DOHH2 (cell line): Measurements from ENCODE around the gene SAMD4A.

Experiments used
- H3F3A ChIP-seq: fragments of 200-600 bp; sonication (generic), shearing (Covaris generic); 2 replicates; pipeline ENCODE4 v1.6.0; 2016; ENCODE audit warnings: antibody characterized with exemption, mild to moderate bottlenecking; ENCODE audit not compliant: control insufficient read depth, insufficient read depth
- H3K27ac ChIP-seq: fragments of 200-600 bp; sonication (generic); 2 replicates; pipeline ENCODE4 v1.5.1; 2014; ENCODE audit warnings: low read depth, mild to moderate bottlenecking, low read length, moderate library complexity
- H3K27me3 ChIP-seq: fragments of 200-600 bp; sonication (generic); 2 replicates; pipeline ENCODE4 v1.6.1; 2014; ENCODE audit warnings: mild to moderate bottlenecking, low read length, mixed read lengths; ENCODE audit not compliant: control insufficient read depth
- H3K36me3 ChIP-seq: fragments of 200-600 bp; sonication (generic); 2 replicates; pipeline ENCODE4 v1.6.1; 2014; ENCODE audit warnings: mild to moderate bottlenecking, low read length, moderate library complexity, mixed read lengths; ENCODE audit not compliant: control insufficient read depth
- H3K4me1 ChIP-seq: fragments of 200-600 bp; sonication (generic); 2 replicates; pipeline ENCODE4 v1.6.1; 2014; ENCODE audit warnings: mild to moderate bottlenecking, low read length, mixed read lengths; ENCODE audit not compliant: control insufficient read depth
- H3K4me2 ChIP-seq: fragments of 200-600 bp; sonication (generic); 2 replicates; pipeline ENCODE4 v1.6.0; 2014; ENCODE audit warnings: mild to moderate bottlenecking, low read length, moderate library complexity
- H3K4me3 ChIP-seq: fragments of 200-600 bp; sonication (generic); 2 replicates; pipeline ENCODE4 v1.5.1; 2014; ENCODE audit warnings: mild to moderate bottlenecking, low read length, mixed read lengths
- H3K79me2 ChIP-seq: fragments of 200-600 bp; sonication (generic); 2 replicates; pipeline ENCODE4 v1.6.1; 2014; ENCODE audit warnings: mild to moderate bottlenecking, low read length, mixed read lengths; ENCODE audit not compliant: control insufficient read depth
- H3K9me2 ChIP-seq: fragments of 200-600 bp; sonication (generic); replicated peaks from 2 replicates; pipeline ENCODE4 v1.6.1; 2014; ENCODE audit warnings: mild to moderate bottlenecking, low read length, mixed read lengths; ENCODE audit not compliant: control insufficient read depth
- H3K9me3 ChIP-seq: fragments of 200-600 bp; sonication (generic); 2 replicates; pipeline ENCODE4 v1.6.1; 2014; ENCODE audit warnings: antibody characterized with exemption, low read length, mixed read lengths; ENCODE audit not compliant: control insufficient read depth, insufficient read depth
- H4K20me1 ChIP-seq: fragments of 200-600 bp; sonication (generic); 2 replicates; pipeline ENCODE4 v1.6.0; 2014; ENCODE audit warnings: low read depth, mild to moderate bottlenecking, antibody characterized with exemption, low read length, moderate library complexity; ENCODE audit not compliant: control insufficient read depth, insufficient read depth
- CTCF ChIP-seq: fragments of 200-600 bp; sonication (generic); IDR thresholded peaks from one replicate; pipeline ENCODE4 v1.5.1; 2014; ENCODE audit warnings: antibody characterized with exemption, mild to moderate bottlenecking, low read depth, low read length; ENCODE audit not compliant: poor library complexity, severe bottlenecking
- EZH2phosphoT487 ChIP-seq: fragments of 200-600 bp; sonication (generic); IDR thresholded peaks from 2 replicates; pipeline ENCODE4 v1.6.1; 2017; ENCODE audit warnings: borderline replicate concordance, mild to moderate bottlenecking, antibody characterized with exemption, low read length, moderate library complexity, mixed read lengths

SAMD4A gene

GRCh38 chr14:54535126-54535525 lies 31.8 kb upstream of the SAMD4A start:
- Histone ChIP-seq H3K36me3 (peaks cover 6% of the 10 kb centered on the region; the same call in 1 of the 2 replicates), H3F3A (no peaks in the 10 kb centered on the region)
- TF ChIP-seq CTCF (no peak), EZH2phosphoT487 (no peak)

GRCh38 chr14:54535646-54536045 lies 31.3 kb upstream of the SAMD4A start:
- TF ChIP-seq EZH2phosphoT487, result no peak
- no peak for TF ChIP-seq CTCF
- H3F3A ChIP-seq, result no peaks in the 10 kb centered on the region
- no peaks in the 10 kb centered on the region for H3K79me2 ChIP-seq
- H4K20me1 ChIP-seq, result no peaks in the 10 kb centered on the region
- H3K4me2 ChIP-seq, result no peak overlapping the region
- peaks cover 6% of the 10 kb centered on the region; the same call in 1 of the 2 replicates for H3K36me3 ChIP-seq
- H3K27me3 ChIP-seq, result no peaks in the 10 kb centered on the region
- no peaks in the 10 kb centered on the region for H3K9me2 ChIP-seq
- no peak overlapping the region for H3K4me3 ChIP-seq
- peaks cover 10% of the 10 kb centered on the region for H3K4me1 ChIP-seq
- H3K27ac ChIP-seq, result no peak overlapping the region
- H3K9me3 ChIP-seq, result no peaks in the 10 kb centered on the region

More at GRCh38 chr14:54535126-54535525, 31.8 kb upstream of the SAMD4A start:
- H3K9me2 ChIP-seq, result no peaks in the 10 kb centered on the region
- H3K9me3 ChIP-seq, result no peaks in the 10 kb centered on the region
- H3K27ac ChIP-seq, result no peak overlapping the region
- no peaks in the 10 kb centered on the region for H3K79me2 ChIP-seq
- no peak overlapping the region for H3K4me2 ChIP-seq
- no peaks in the 10 kb centered on the region for H3K27me3 ChIP-seq
- peaks cover 10% of the 10 kb centered on the region for H3K4me1 ChIP-seq
- no peaks in the 10 kb centered on the region for H4K20me1 ChIP-seq
- H3K4me3 ChIP-seq, result no peak overlapping the region

GRCh38 chr14:54537651-54538050 lies 29.3 kb upstream of the SAMD4A start:
- Histone ChIP-seq H3K9me3 (no peaks in the 10 kb centered on the region), H3K27ac (no peak overlapping the region), H3K27me3 (no peaks in the 10 kb centered on the region), H3K79me2 (no peaks in the 10 kb centered on the region), H3F3A (no peaks in the 10 kb centered on the region), H3K4me3 (no peak overlapping the region), H3K4me1 (peaks cover 2% of the 10 kb centered on the region), H4K20me1 (no peaks in the 10 kb centered on the region), H3K4me2 (no peak overlapping the region), H3K9me2 (no peaks in the 10 kb centered on the region), H3K36me3 (peaks cover 6% of the 10 kb centered on the region; the same call in 1 of the 2 replicates)
- TF ChIP-seq CTCF (no peak), EZH2phosphoT487 (no peak)
